Calu3 (cell line): Measurements from ENCODE around the gene SERINC5. TPM values are rescaled to one million over a fixed set of nuclear protein-coding genes. Genes with fewer than 3 reads are reported as not detected.

Experiments
- BruUV-seq: library from RNA; stranded (reverse); fragments of 400-500 nt; replicated peaks from 2 replicates; lab custom pipeline; 2021; lab: Mats Ljungman, UMichigan
- CTCF ChIA-PET: fragments of 300-600 bp; sonication (Branson Sonifier 250); formaldehyde crosslinking; loops from one replicate; lab custom pipeline; 2022; ENCODE audit warnings: antibody characterized with exemption; lab: Charles Lee
- DNase-seq: peaks from one replicate; pipeline ENCODE4 v3.0.0; 2022
- H3K27ac Mint-ChIP-seq: one replicate; pipeline ENCODE4 v1.8.0; 2022; ENCODE audit warnings: mixed read lengths; ENCODE audit not compliant: unreplicated experiment
- H3K27me3 Mint-ChIP-seq: one replicate; pipeline ENCODE4 v1.8.0; 2022; ENCODE audit warnings: mixed read lengths; ENCODE audit not compliant: unreplicated experiment
- H3K36me3 Mint-ChIP-seq: one replicate; pipeline ENCODE4 v1.8.0; 2022; ENCODE audit warnings: mild to moderate bottlenecking, moderate library complexity, mixed read lengths; ENCODE audit not compliant: insufficient read depth, unreplicated experiment
- H3K4me1 Mint-ChIP-seq: one replicate; pipeline ENCODE4 v1.8.0; 2022; ENCODE audit warnings: mild to moderate bottlenecking, low read depth, mixed read lengths; ENCODE audit not compliant: unreplicated experiment
- H3K4me3 Mint-ChIP-seq: one replicate; pipeline ENCODE4 v1.8.0; 2022; ENCODE audit warnings: mild to moderate bottlenecking, low read depth, moderate library complexity, mixed read lengths; ENCODE audit not compliant: unreplicated experiment
- H3K9me3 Mint-ChIP-seq: one replicate; pipeline ENCODE4 v1.8.0; 2022; ENCODE audit warnings: low read depth, mixed read lengths; ENCODE audit not compliant: unreplicated experiment
- intact Hi-C: fragments of 100-400 bp; cut with micrococcal nuclease; formaldehyde crosslinking; loops from one replicate; pipeline ENCODE4 v1.10.0; 2022; ENCODE audit not compliant: unreplicated experiment
- total RNA-seq: library from RNA; stranded (reverse); gene quantifications from 2 replicates; pipeline ENCODE4 v1.2.3, GENCODE V29; 2022
- TF ChIP-seq, protein P1 (sequence below): fragments of 200-600 bp; IDR thresholded peaks from one replicate; pipeline ENCODE4 v1.8.0; 2022; ENCODE audit warnings: antibody characterized with exemption; ENCODE audit not compliant: unreplicated experiment

Gene SERINC5
- total RNA-seq, 1 experiment from 2014 or later = 47.0 TPM

DNA sequence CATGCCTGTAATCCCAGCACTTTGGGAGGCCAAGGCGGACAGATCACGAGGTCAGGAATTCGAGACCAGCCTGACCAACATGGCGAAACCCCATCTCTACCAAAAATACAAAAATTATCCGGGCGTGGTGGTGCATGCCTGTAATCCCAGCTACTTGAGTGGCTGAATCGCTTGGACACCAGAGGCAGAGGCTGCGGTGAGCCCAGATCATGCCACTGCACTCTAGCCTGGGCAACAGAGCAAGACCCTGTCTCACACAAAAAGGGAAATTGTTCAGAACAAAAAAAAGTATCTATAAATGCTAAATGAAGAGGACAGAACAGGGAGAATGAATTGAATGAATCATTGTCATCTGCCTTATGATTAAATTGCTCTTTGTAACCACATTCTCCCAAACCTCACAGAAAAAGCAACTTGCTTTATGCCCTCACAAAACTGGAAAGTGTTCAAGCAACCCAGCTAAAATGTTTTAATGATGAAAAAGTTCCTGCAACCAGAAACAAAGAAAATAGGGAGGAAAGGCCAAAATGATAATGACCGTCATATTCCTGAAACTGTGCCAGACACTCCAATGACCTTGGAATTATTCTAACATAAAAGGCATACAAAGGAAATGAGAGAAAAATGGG lies 83.7 kb downstream of the SERINC5 start:
- Mint-ChIP-seq H3K4me3 (no peak overlapping the region), H3K4me1 (peaks cover 8% of the 10 kb centered on the region), H3K27me3 (no peaks in the 10 kb centered on the region), H3K27ac (no peak overlapping the region), H3K9me3 (no peaks in the 10 kb centered on the region), H3K36me3 (peaks cover 6% of the 10 kb centered on the region)
- TF ChIP-seq, protein P1, sequence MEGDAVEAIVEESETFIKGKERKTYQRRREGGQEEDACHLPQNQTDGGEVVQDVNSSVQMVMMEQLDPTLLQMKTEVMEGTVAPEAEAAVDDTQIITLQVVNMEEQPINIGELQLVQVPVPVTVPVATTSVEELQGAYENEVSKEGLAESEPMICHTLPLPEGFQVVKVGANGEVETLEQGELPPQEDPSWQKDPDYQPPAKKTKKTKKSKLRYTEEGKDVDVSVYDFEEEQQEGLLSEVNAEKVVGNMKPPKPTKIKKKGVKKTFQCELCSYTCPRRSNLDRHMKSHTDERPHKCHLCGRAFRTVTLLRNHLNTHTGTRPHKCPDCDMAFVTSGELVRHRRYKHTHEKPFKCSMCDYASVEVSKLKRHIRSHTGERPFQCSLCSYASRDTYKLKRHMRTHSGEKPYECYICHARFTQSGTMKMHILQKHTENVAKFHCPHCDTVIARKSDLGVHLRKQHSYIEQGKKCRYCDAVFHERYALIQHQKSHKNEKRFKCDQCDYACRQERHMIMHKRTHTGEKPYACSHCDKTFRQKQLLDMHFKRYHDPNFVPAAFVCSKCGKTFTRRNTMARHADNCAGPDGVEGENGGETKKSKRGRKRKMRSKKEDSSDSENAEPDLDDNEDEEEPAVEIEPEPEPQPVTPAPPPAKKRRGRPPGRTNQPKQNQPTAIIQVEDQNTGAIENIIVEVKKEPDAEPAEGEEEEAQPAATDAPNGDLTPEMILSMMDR = no peak
- CTCF ChIA-PET = no interaction called here
- no TSS peak for BruUV-seq
- no peak for DNase-seq
- intact Hi-C loops = no loop called here

DNA sequence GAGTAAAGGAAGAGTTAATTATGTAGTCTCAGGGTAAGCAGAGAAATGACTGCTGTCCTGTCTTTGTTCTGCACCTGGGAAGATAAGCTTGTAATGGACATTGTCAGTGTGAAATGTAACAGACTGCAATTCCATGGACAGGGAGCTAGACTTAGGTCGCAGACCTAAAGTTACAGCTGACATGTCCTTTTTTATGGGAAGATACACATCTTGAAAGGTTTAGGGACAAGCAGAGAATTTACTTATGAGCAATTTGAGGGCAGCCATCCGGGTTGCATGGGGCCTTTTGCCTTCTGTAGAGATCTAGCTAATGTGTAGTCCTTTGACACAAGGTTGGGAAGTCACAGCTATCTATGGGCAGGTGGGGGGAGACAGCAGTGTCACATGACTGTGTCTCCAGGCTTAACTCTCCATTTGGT lies 85.7 kb downstream of the SERINC5 start:
- CTCF ChIA-PET = interaction anchor here (0.6 kb wide), 2 partner anchors 110 to 621 kb away, joined by 3 read pairs; no protein-coding TSS in a partner anchor
- Mint-ChIP-seq H3K27me3 (no peaks in the 10 kb centered on the region), H3K4me3 (no peak overlapping the region), H3K27ac (no peak overlapping the region), H3K36me3 (peaks cover 6% of the 10 kb centered on the region), H3K9me3 (no peaks in the 10 kb centered on the region), H3K4me1 (peaks cover 8% of the 10 kb centered on the region)
- DNase-seq = no peak
- TF ChIP-seq, protein P1 = no peak
- intact Hi-C loops = no loop called here
- no TSS peak for BruUV-seq

- Mint-ChIP-seq H3K27ac (no peak overlapping the region), H3K27me3 (no peaks in the 10 kb centered on the region), H3K9me3 (no peaks in the 10 kb centered on the region), H3K4me1 (peaks cover 8% of the 10 kb centered on the region), H3K36me3 (no peaks in the 10 kb centered on the region), H3K4me3 (no peak overlapping the region)
- DNase-seq = no peak
- CTCF ChIA-PET = interaction anchor here (0.6 kb wide), 1 partner anchor 1164 kb away, joined by 7 read pairs; no protein-coding TSS in a partner anchor
- intact Hi-C loops = no loop called here
- BruUV-seq = no TSS peak
- TF ChIP-seq, protein P1 = no peak
Observed at GRCh38 chr5:80168388-80169028, 87.3 kb downstream of the SERINC5 start.

- no peak for DNase-seq
- H3K9me3 Mint-ChIP-seq = no peaks in the 10 kb centered on the region
- BruUV-seq = no TSS peak
- no peaks in the 10 kb centered on the region for H3K36me3 Mint-ChIP-seq
- no peak overlapping the region for H3K27ac Mint-ChIP-seq
- H3K4me3 Mint-ChIP-seq = no peak overlapping the region
- intact Hi-C loops = no loop called here
- no peaks in the 10 kb centered on the region for H3K4me1 Mint-ChIP-seq
- CTCF ChIA-PET = interaction anchor here (1.1 to 1.3 kb wide), 2 partner anchors 82 to 87 kb away, joined by 3 read pairs; no protein-coding TSS in a partner anchor
- H3K27me3 Mint-ChIP-seq = no peaks in the 10 kb centered on the region
- TF ChIP-seq, protein P1 = no peak
Observed at GRCh38 chr5:80165452-80165851, 90.4 kb downstream of the SERINC5 start.
